Measurements from ENCODE around the gene CD101.

DNA sequence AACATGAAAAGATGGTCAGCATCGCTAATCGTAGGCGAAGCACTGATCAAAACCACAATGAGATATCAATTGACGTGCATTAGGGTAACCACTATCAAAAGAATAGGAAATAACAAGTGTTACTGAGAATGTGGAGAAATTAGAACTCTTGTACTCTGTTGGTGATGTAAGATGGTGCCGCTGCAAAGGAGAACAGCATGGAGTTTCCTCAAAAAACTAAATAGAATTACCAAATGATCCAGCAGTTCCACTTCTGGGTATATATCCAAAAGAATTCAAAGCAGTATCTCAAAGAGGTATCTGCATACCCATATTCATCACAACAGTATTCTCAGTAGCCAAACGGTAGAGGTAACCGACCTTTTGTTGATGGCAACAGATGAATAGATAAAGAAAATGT lies 8.3 kb upstream of the CD101 start:
- TF ChIP-seq POLR2A (IDR thresholded peaks at IDR 0.05) (no peak), CTCF (IDR thresholded peaks at IDR 0.05) (no peak)

Measured in esophagus squamous epithelium (tissue), 4 donors.